NCI-H187 treated with DMSO at 0.1 percent for 48 hours (cell line): Measurements from ENCODE around the gene LRRFIP2.
"Not testable (repeated sequence)": the region's sequence is repeated elsewhere in the genome, so short reads cannot be mapped to it uniquely, and the experiment has no call there.

Source experiments
- DNase-seq: peaks from one replicate; lab custom pipeline; 2025; lab: John Stamatoyannopoulos, UW

LRRFIP2 gene

GRCh38 chr3:37143821-37144220 lies 30.6 kb downstream of the LRRFIP2 start:
- no peak for DNase-seq

- no peak for DNase-seq
Observed at GRCh38 chr3:37141676-37142075, 32.7 kb downstream of the LRRFIP2 start.

DNA sequence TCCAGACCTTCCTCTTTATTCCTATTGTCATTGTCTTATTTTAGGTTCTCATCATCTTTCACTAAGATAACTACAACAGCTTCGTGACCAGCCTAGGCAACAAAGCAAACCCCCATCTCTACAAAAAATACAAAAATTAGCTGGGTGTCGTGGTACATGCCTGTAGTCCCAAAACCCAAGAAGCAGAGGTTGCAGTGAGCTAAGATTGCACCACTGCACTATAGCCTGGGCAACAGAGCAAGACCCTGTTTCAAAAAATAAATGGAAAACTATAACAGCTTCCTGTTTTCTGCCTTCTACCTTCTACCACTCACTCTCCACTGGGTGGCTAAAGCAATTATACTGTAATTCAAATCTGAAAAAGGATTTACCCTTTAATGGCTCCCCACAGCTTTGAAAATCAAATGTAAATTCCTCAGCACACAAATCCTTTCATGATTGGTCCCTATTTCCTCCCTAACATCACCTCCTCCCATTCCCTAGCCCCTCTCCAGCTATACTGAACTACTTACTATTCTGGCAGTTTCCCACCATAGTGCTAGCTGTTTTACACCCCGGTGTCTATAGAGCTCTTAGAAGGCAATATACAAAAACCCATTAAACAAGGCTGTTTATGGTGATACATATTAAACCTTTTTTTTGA lies 33.4 kb downstream of the LRRFIP2 start:
- DNase-seq = no peak

GRCh38 chr3:37139567-37140052 lies 34.8 kb downstream of the LRRFIP2 start:
- no peak for DNase-seq

- no peak for DNase-seq
Observed at GRCh38 chr3:37138816-37139215, 35.6 kb downstream of the LRRFIP2 start.

- no peak for DNase-seq
Observed at GRCh38 chr3:37137516-37137915, 36.9 kb downstream of the LRRFIP2 start.

DNA sequence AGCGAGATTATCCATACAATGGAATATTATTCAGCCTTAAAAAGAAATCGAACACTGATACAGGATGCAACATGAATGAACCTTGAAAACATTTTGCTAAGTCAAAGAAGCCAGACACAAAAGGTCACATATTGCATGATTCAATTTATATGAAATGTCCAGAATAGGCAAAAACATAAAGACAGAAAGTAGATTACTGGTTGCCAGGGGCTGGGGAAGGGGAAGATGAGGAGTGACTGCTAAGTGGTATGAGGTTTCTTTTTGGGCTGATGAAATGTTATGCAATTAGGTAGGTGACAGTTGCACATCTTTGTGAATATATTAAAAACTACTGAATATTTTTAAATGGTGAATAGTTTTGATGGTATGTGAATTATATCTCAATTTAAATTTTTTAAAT lies 38.3 kb downstream of the LRRFIP2 start:
- no peak for DNase-seq

- no peak for DNase-seq
Observed at GRCh38 chr3:37135561-37135960, 38.8 kb downstream of the LRRFIP2 start.

GRCh38 chr3:37132334-37132733 lies 42.0 kb downstream of the LRRFIP2 start:
- no peak for DNase-seq

DNA sequence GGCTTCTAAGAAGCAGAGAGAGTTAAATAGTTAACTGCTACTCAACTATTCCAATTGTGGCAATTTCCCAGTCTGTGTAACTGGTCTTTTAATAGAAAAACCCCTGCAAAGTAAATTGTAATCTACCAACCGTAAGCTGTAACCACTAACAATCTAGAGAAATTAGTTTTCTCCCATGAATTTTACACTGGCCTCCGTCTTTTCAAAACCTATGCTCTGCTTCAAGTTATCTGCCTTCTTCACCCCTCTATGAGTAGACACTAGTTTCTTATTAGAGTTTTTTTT lies 42.6 kb downstream of the LRRFIP2 start:
- no peak for DNase-seq

DNA sequence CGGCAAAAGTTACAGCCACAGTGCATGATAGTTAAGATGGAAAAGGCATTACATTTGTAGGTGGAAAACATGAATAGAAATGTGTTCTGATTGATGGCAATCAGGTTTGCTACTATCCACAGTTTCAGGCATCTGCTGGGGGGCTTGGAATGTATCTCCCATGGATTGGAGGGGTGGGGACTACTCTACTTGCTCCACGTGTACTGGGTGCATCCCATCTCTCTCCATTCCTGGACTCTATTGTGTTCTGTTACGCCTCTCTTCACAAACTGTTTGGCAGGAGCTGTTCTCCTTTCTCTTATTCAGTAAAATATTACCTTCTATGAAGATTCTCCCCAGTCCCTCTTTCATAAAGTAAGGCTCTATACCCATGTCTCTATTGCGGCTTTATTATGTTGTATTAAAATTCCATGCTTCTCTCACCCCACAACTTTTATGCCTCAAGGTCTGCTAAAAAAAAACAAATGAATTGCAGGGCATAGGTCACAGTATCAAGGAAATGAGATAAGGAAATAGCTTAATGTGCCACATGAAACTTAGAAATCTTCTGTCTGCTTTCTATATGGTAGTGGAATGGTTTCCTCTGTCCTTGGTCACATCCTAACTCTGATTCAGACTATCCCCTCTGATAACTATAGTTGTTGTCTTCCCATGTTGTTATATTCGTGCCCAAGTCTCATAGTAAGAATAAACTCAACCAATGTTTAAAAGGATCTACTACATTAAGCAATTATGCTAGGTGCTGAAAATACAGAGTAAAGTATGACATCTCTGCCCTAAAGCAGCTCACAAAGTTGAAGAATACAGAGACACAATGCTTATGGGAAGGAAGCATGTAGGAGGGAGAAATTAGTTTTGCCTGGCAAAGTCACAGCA lies 43.2 kb downstream of the LRRFIP2 start:
- no peak for DNase-seq

GRCh38 chr3:37130448-37130847 lies 43.9 kb downstream of the LRRFIP2 start:
- DNase-seq = no peak

GRCh38 chr3:37129871-37130270 lies 44.5 kb downstream of the LRRFIP2 start:
- DNase-seq = no peak

DNA sequence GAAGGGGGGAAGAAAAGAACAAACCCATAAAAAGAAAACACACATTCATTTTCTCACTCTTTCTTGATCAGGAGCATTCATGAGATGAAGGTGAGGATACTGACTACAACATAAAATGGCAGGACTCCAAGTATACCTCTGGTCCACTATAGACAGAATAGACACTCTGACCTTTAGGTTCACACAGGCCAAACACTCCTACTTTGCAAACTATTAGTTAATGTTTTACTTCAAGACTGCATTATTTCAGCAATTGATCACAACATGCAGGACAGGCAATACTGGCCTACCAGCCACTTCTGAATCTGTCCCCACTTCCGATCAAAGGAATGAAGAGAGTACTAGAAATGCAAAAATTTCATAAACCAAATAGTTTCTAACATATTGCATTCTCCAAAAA lies 47.0 kb downstream of the LRRFIP2 start:
- DNase-seq = no peak

- no peak for DNase-seq
Observed at GRCh38 chr3:37126856-37127255, 47.5 kb downstream of the LRRFIP2 start.

GRCh38 chr3:37125195-37126073 lies 48.9 kb downstream of the LRRFIP2 start:
- no peak for DNase-seq

- no peak for DNase-seq
Observed at GRCh38 chr3:37124435-37124834, 49.9 kb downstream of the LRRFIP2 start.

DNA sequence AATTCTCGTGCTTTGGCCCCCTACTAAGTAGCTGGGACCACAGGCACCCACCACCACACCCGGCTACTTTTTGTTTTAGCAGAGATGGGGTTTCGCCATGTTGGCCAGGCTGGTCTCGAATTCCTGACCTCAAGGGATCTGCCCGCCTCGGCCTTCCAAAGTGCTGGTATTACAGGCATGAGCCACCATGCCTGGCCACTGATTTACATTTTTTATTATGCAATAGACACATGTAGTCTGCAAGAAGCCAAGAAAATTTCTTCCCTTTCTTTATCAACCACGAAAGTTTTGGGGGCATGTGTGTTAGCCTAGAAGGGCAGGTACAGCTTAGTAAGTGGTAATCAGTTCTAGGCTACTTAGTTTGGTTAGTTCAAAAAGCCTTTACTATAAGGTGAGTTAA lies 51.1 kb downstream of the LRRFIP2 start:
- DNase-seq = no peak

- DNase-seq = not testable (repeated sequence)
Observed at GRCh38 chr3:37122069-37122468, 52.3 kb downstream of the LRRFIP2 start.

GRCh38 chr3:37118163-37118562 lies 56.2 kb downstream of the LRRFIP2 start:
- DNase-seq = no peak

DNA sequence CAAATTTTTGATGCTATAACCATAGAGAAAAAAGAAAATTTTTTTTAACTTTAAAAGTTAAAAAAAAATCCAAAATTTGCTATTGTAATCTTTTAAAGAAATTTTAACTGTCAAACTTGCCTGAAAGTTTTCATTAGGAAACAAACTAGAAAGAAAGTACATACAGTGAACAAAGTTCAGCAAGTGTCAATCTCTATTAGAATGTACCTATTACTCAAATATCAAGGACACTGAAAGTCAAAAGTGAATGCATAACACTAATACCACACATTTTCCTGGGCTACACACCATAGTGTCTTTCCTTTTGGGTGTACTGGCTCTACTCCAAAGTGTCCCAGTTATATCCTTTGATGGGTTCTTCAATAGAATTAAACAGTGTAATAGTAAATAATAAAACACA lies 56.8 kb downstream of the LRRFIP2 start:
- DNase-seq = no peak

DNA sequence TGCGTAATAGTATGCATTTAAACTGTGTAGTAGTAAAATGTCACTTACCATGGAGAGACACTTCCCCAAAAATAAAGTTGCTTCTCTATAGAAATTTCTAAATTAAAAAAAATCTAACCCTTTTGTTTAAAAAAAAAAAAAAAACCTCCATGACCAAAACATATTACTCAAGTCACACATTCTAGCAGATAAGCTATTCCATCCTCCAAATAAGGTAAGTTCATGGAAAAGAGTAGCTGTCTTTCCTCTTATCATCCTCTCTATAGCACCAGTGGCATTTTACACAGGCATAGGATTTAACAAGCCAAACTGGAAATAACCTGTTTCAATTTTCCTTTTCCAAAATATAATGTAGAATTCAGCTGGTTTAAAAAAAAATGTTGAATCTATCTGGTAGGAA lies 57.4 kb downstream of the LRRFIP2 start:
- no peak for DNase-seq

DNA sequence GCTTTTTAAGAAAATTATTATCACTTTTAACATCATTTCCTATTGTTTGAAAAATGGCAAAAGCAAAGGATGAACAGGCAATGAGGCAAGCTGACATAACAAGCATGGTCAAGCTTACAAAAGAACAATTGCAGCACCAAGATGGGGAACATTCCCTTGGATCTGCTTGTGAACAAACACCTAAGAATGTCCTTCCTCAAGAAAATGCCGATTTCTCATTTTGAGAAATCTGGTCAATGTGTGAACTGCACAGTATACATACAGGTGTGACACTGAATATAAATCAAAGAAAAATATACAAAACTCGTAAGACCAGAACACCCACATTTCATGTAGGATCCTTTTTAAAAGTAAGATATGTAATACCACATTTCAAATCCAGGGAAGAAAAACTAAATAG lies 58.9 kb downstream of the LRRFIP2 start:
- DNase-seq = no peak
